Keratinocyte (primary cell): Measurements from ENCODE around the gene PRKN. TPM values are rescaled to one million over a fixed set of nuclear protein-coding genes. Genes with fewer than 3 reads are reported as not detected.

Experiments used
- DNase-seq: peaks from one replicate; pipeline ENCODE4 v3.0.0-alpha.2; 2011; ENCODE audit warnings: low read depth, missing footprints, low spot score
- FAIRE-seq: peaks from 2 replicates; lab custom pipeline; 2011; peaks lifted over from hg19 to GRCh38; lab: Jason Lieb, UNC
- H2AFZ ChIP-seq: 2 replicates; pipeline ENCODE4 v1.6.0; 2012; ENCODE audit warnings: low read length, control low read depth, inconsistent platforms; ENCODE audit not compliant: control insufficient read depth
- H3K27ac ChIP-seq: 2 replicates; pipeline ENCODE4 v1.5.1; 2011; ENCODE audit warnings: low read length; ENCODE audit not compliant: control insufficient read depth, insufficient read depth
- H3K27me3 ChIP-seq: 3 replicates; pipeline ENCODE4 v1.6.0; 2011; ENCODE audit warnings: low read length; ENCODE audit not compliant: control insufficient read depth, insufficient read depth; ENCODE audit errors: extremely low read depth
- H3K36me3 ChIP-seq, 2 experiments: 2 replicates in 1 of 2; 3 replicates in 1 of 2; pipeline ENCODE4 v1.5.1; 2011; ENCODE audit warnings: low read length in 2 of 2, mild to moderate bottlenecking in 1 of 2; ENCODE audit not compliant: control insufficient read depth in 2 of 2, insufficient read depth in 2 of 2; ENCODE audit errors: extremely low read depth in 1 of 2
- H3K4me1 ChIP-seq: 3 replicates; pipeline ENCODE4 v1.5.1; 2011; ENCODE audit warnings: low read length; ENCODE audit not compliant: control insufficient read depth, insufficient read depth; ENCODE audit errors: extremely low read depth
- H3K4me2 ChIP-seq: 3 replicates; pipeline ENCODE4 v1.6.0; 2011; ENCODE audit warnings: low read depth, low read length; ENCODE audit not compliant: control insufficient read depth, insufficient read depth; ENCODE audit errors: extremely low read depth
- H3K4me3 ChIP-seq, 3 experiments: fragments of 200-600 bp in 1 of 3; sonication (generic) in 1 of 3; 2 replicates in 2 of 3; 3 replicates in 1 of 3; pipeline ENCODE4 v1.5.1; 2011 to 2016; ENCODE audit warnings: low read length in 3 of 3, mild to moderate bottlenecking in 3 of 3, control low read depth in 2 of 3, inconsistent platforms in 1 of 3, low read depth in 1 of 3, mixed read lengths in 1 of 3, mixed run types in 1 of 3, moderate library complexity in 1 of 3; ENCODE audit not compliant: control insufficient read depth in 2 of 3, insufficient read depth in 2 of 3; ENCODE audit errors: extremely low read depth in 1 of 3
- H3K79me2 ChIP-seq: 2 replicates; pipeline ENCODE4 v1.6.0; 2012; ENCODE audit warnings: low read length; ENCODE audit not compliant: control insufficient read depth, insufficient read depth
- H3K9ac ChIP-seq: 3 replicates; pipeline ENCODE4 v1.6.0; 2011; ENCODE audit warnings: low read length; ENCODE audit not compliant: control insufficient read depth, insufficient read depth; ENCODE audit errors: extremely low read depth
- H3K9me1 ChIP-seq: 3 replicates; pipeline ENCODE4 v1.6.0; 2011; ENCODE audit warnings: low read length; ENCODE audit not compliant: control insufficient read depth, insufficient read depth; ENCODE audit errors: extremely low read depth
- H3K9me3 ChIP-seq: 2 replicates; pipeline ENCODE4 v1.5.1; 2012; ENCODE audit warnings: low read depth, low read length; ENCODE audit not compliant: control insufficient read depth
- H4K20me1 ChIP-seq: 3 replicates; pipeline ENCODE4 v1.6.0; 2011; ENCODE audit warnings: low read length; ENCODE audit not compliant: control insufficient read depth, insufficient read depth; ENCODE audit errors: extremely low read depth
- CTCF ChIP-seq, 3 experiments: IDR thresholded peaks in 1 of 3; conservative IDR thresholded peaks in 1 of 3; optimal IDR thresholded peaks in 1 of 3; 2 replicates in 2 of 3; 3 replicates in 1 of 3; pipeline versions ENCODE3 to v1.5.1; 2011; ENCODE audit warnings: low read length in 3 of 3, mild to moderate bottlenecking in 3 of 3, moderate library complexity in 2 of 3, control low read depth in 1 of 3, inconsistent platforms in 1 of 3; ENCODE audit not compliant: insufficient read depth in 2 of 3; ENCODE audit errors: extremely low read depth in 1 of 3
- EZH2 ChIP-seq: IDR thresholded peaks from one replicate; pipeline ENCODE4 v1.6.1; 2012; ENCODE audit warnings: inconsistent platforms, mild to moderate bottlenecking, low read length, moderate library complexity
- dilution Hi-C: fragments of 300-500 bp; cut with MboI; formaldehyde crosslinking; loops from one replicate; pipeline ENCODE4 v1.7.0; 2020; ENCODE audit warnings: low sequenced_read_pairs; ENCODE audit not compliant: extremely low pct_ligation_motif_present
- polyA plus RNA-seq, 5 experiments: library from polyadenylated mRNA; depleted of rRNA in 3 of 5; stranded (reverse) in 3 of 5; stranded (forward) in 1 of 5; unstranded in 1 of 5; fragments of >200 nt; gene quantifications; 1 replicate in 1 of 5; 2 replicates in 3 of 5; 3 replicates in 1 of 5; pipeline versions ENCODE4 v1.2.1 to v1.2.3, GENCODE V29; 2011 to 2012; ENCODE audit warnings: missing spikeins in 2 of 5, low read depth in 1 of 5, low replicate concordance in 1 of 5

Gene PRKN
- polyA plus RNA-seq, 1 donor (not counting 4 experiments of a cell fraction or from before 2014, with no cell fraction given) = 0.67 TPM

GRCh38 chr6:161347125-161347524 is 1380.4 kb downstream of the PRKN start:
- Histone ChIP-seq H3K27ac (no peak overlapping the region), H3K4me3 (no peak overlapping the region), H3K9me1 (no peaks in the 10 kb centered on the region), H2AFZ (no peak overlapping the region), H3K9me3 (no peaks in the 10 kb centered on the region), H3K36me3 (no peaks in the 10 kb centered on the region), H4K20me1 (no peaks in the 10 kb centered on the region), H3K4me1 (no peaks in the 10 kb centered on the region), H3K79me2 (no peaks in the 10 kb centered on the region), H3K4me2 (no peak overlapping the region), H3K27me3 (no peaks in the 10 kb centered on the region), H3K9ac (no peak overlapping the region)
- DNase-seq (no peak), FAIRE-seq (no peak)
- TF ChIP-seq CTCF (optimal IDR thresholded peaks at IDR 0.05 in 1 of 3, IDR thresholded peaks at IDR 0.05 in 1 of 3, conservative IDR thresholded peaks at IDR 0.05 in 1 of 3; ENCODE audit: extremely low read depth in 1 of 3, insufficient read depth in 2 of 3, low read length in 3 of 3) = no peak
- no peak for TF ChIP-seq EZH2
- dilution Hi-C loops = no loop called here

- Histone ChIP-seq H2AFZ (no peak overlapping the region), H3K4me2 (no peak overlapping the region), H3K27ac (no peak overlapping the region), H3K79me2 (no peaks in the 10 kb centered on the region), H4K20me1 (no peaks in the 10 kb centered on the region), H3K4me1 (no peaks in the 10 kb centered on the region), H3K27me3 (no peaks in the 10 kb centered on the region), H3K9me3 (no peaks in the 10 kb centered on the region), H3K36me3 (no peaks in the 10 kb centered on the region), H3K4me3 (no peak overlapping the region), H3K9ac (no peak overlapping the region), H3K9me1 (no peaks in the 10 kb centered on the region)
- FAIRE-seq (no peak), DNase-seq (no peak)
- no peak for TF ChIP-seq CTCF (optimal IDR thresholded peaks at IDR 0.05 in 1 of 3, IDR thresholded peaks at IDR 0.05 in 1 of 3, conservative IDR thresholded peaks at IDR 0.05 in 1 of 3; ENCODE audit: extremely low read depth in 1 of 3, insufficient read depth in 2 of 3, low read length in 3 of 3)
- no peak for TF ChIP-seq EZH2
- dilution Hi-C loops = no loop called here
These were observed 1380.8 kb downstream of the PRKN start for GRCh38 chr6:161346717-161347116.
